ENCODE measurements around the gene MAST1. TPM values are rescaled to one million over a fixed set of nuclear protein-coding genes. Genes with fewer than 3 reads are reported as not detected.
A peak's percentile ranks its signal among the peaks of the same experiment; 100 is the strongest.

Gene MAST1
- total and polyA plus RNA-seq, 2 donors (not counting 1 experiment from before 2014, with no cell fraction given) = 0.39 to 1.1 TPM

GRCh38 chr19:12789098-12789903 lies 49.0 kb upstream of the MAST1 start:
- ChIA-PET POLR2A (interaction anchor here (0.5 to 4.5 kb wide), 7 partner anchors 12 to 1048 kb away, joined by 3 to 36 read pairs (median 4); partner anchors contain the start of gene FBXW9), CTCF (interaction anchor here (1.0 to 5.0 kb wide), 3 partner anchors 12 to 29 kb away, joined by 3 to 65 read pairs (median 3); no protein-coding TSS in a partner anchor)
- no peak overlapping the region for H2AFZ ChIP-seq (ENCODE audit: insufficient read depth, low read depth, low read length, poor library complexity, severe bottlenecking)
- TF ChIP-seq EZH2 (IDR thresholded peaks at IDR 0.05; ENCODE audit: borderline replicate concordance, insufficient read depth, low read depth, low read length, poor library complexity, severe bottlenecking) = no peak
- TF ChIP-seq, protein P1, sequence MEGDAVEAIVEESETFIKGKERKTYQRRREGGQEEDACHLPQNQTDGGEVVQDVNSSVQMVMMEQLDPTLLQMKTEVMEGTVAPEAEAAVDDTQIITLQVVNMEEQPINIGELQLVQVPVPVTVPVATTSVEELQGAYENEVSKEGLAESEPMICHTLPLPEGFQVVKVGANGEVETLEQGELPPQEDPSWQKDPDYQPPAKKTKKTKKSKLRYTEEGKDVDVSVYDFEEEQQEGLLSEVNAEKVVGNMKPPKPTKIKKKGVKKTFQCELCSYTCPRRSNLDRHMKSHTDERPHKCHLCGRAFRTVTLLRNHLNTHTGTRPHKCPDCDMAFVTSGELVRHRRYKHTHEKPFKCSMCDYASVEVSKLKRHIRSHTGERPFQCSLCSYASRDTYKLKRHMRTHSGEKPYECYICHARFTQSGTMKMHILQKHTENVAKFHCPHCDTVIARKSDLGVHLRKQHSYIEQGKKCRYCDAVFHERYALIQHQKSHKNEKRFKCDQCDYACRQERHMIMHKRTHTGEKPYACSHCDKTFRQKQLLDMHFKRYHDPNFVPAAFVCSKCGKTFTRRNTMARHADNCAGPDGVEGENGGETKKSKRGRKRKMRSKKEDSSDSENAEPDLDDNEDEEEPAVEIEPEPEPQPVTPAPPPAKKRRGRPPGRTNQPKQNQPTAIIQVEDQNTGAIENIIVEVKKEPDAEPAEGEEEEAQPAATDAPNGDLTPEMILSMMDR (IDR thresholded peaks at IDR 0.05) = no peak
- no peaks in the 10 kb centered on the region for H3K27me3 ChIP-seq (replicated peaks in 1 of 4; ENCODE audit: control extremely low read depth in 1 of 4, control insufficient read depth in 3 of 4, insufficient read depth in 4 of 4, low read length in 3 of 4)
- peaks cover 0 to 4% of the 10 kb centered on the region in 2 experiments for H3K36me3 ChIP-seq (replicated peaks in 1 of 2; ENCODE audit: control extremely low read depth in 1 of 2, control insufficient read depth in 1 of 2, extremely low read depth in 1 of 2, insufficient read depth in 2 of 2, low read length in 1 of 2)
- H3K27ac Mint-ChIP-seq = peak overlapping the region; percentile 99
- peaks cover 19% of the 10 kb centered on the region for H4K20me1 ChIP-seq (ENCODE audit: control insufficient read depth, insufficient read depth, low read length, poor library complexity, severe bottlenecking)
- DNase-seq = peak; percentile 80
- no peaks in the 10 kb centered on the region for H3K27me3 Mint-ChIP-seq
- peaks cover 36% of the 10 kb centered on the region for H3K4me1 Mint-ChIP-seq
- ATAC-seq (ENCODE audit: low read depth) = no peak
- peak overlapping the region; percentile 95 to 97 for H3K27ac ChIP-seq (ENCODE audit: low read length in 2 of 2)
- peak overlapping the region; percentile 86 for H3K9ac ChIP-seq (ENCODE audit: low read length)
- intact Hi-C loops (cut with micrococcal nuclease) = loop anchor here (5.0 kb wide), 1 partner anchor 1207 kb away; no protein-coding TSS in a partner anchor
- H3K4me1 ChIP-seq (ENCODE audit: control insufficient read depth in 2 of 2, insufficient read depth in 2 of 2, low read length in 2 of 2) = peaks cover 52 to 64% of the 10 kb centered on the region in 2 donors
- peak overlapping the region; percentile 91 for H3K4me2 ChIP-seq (replicated peaks; ENCODE audit: low read depth, low read length, poor library complexity, severe bottlenecking)
- 1% methylated on average over 41 of the region's 46 CpGs for WGBS (ENCODE audit: insufficient coverage)
- H3K9me3 Mint-ChIP-seq (ENCODE audit: insufficient read depth) = no peaks in the 10 kb centered on the region
- peak overlapping the region; percentile 97 for H3K4me3 Mint-ChIP-seq
- peak overlapping the region; percentile 67 to 99 (median 97) for H3K4me3 ChIP-seq (ENCODE audit: control extremely low read depth in 1 of 5, extremely low read depth in 1 of 5, insufficient read depth in 1 of 5, low read depth in 2 of 5, low read length in 4 of 5)
- no peaks in the 10 kb centered on the region for H3K9me3 ChIP-seq (ENCODE audit: control extremely low read depth in 1 of 3, control insufficient read depth in 2 of 3, insufficient read depth in 1 of 3, low read length in 2 of 3)
- peaks cover 20% of the 10 kb centered on the region for H3K79me2 ChIP-seq (ENCODE audit: control insufficient read depth, insufficient read depth, low read length)
